HAP-1 (cell line): Measurements from ENCODE around the gene GGCX.
"Not testable (repeated sequence)": the region's sequence is repeated elsewhere in the genome, so short reads cannot be mapped to it uniquely, and the experiment has no call there.

Experiments
- DNase-seq, 2 experiments: peaks; one replicate each; pipeline ENCODE4 v3.0.0-alpha.2; 2016 to 2020; ENCODE audit warnings: low spot score in 2 of 2
- H3K27me3 ChIP-seq: fragments of 250-450 bp; sonication (Bioruptor Pico); 2 replicates; pipeline ENCODE4 v1.5.1; 2020; ENCODE audit warnings: low read depth, mild to moderate bottlenecking, moderate library complexity
- H3K36me3 ChIP-seq: fragments of 250-450 bp; sonication (Bioruptor Pico); replicated peaks from 2 replicates; pipeline ENCODE4 v1.5.1; 2020; ENCODE audit warnings: mild to moderate bottlenecking
- H3K4me1 ChIP-seq: fragments of 250-450 bp; sonication (Bioruptor Pico); 2 replicates; pipeline ENCODE4 v1.5.1; 2020; ENCODE audit warnings: mild to moderate bottlenecking
- H3K4me3 ChIP-seq: fragments of 250-450 bp; sonication (Bioruptor Pico); 2 replicates; pipeline ENCODE4 v1.5.1; 2020; ENCODE audit warnings: mild to moderate bottlenecking, moderate library complexity
- H3K9me3 ChIP-seq: fragments of 250-450 bp; sonication (Bioruptor Pico); 2 replicates; pipeline ENCODE4 v1.5.1; 2020; ENCODE audit warnings: mild to moderate bottlenecking, moderate library complexity
- in situ Hi-C: fragments of 300-500 bp; cut with MboI; formaldehyde crosslinking; loops from 3 replicates; pipeline ENCODE4 v1.14.3; 2020; ENCODE audit warnings: low sequenced_read_pairs, inconsistent platforms, mixed read lengths

GGCX gene

DNA sequence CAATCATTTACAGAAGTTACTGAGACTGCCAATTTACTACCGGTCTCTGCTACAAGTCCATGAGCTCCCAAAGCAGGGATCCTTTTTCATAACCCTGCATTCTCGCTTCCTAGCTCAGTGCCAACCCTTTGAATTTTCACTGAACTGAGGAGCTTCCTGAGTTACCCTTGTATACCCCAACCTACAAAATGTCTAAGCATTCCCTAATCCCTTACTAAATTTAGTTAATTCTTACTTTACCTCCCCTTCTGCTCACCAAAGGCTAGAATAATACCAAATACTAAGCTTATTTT, 12.7 kb downstream of the GGCX start:
- no peaks in the 10 kb centered on the region for H3K9me3 ChIP-seq
- H3K4me1 ChIP-seq, result no peaks in the 10 kb centered on the region
- H3K4me3 ChIP-seq, result no peak overlapping the region
- DNase-seq, result no peak
- in situ Hi-C loops, result no loop called here
- no peaks in the 10 kb centered on the region for H3K27me3 ChIP-seq
- peaks cover 78% of the 10 kb centered on the region for H3K36me3 ChIP-seq

DNA sequence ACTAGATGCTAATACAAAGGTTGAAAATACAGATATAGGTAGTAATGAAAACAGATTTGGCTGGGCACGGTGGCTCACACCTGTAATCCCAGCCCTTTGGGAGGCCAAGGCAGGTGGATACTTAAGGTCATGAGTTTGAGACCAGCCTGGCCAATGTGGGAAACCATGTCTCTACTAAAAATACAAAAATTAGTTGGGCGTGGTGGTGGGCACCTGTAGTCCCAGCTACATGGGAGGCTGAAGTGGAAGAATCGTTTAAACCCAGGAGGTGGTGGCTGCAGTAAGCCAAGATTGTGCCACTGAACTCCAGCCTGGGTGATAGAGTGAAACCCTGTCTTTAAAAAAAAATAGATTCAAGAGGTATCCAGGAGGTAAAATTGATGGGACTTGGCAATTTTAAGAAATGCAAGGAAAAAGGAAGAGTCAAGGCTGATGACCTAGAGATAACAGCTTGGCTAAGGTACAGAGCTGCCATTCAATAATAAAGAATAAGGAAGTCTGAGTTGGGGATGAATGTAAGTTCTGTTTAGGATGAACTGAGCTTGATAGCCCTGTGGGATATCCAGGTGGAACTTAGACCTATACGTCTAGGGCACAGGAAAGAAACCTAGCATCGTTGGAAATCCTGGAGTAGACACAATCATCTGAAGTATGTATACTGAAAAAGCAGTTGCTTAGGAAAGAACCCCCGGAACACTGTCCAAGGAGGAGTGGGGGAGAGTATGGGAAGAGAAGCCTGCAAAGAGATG, 13.3 kb downstream of the GGCX start:
- no peak overlapping the region for H3K4me3 ChIP-seq
- H3K9me3 ChIP-seq, result no peaks in the 10 kb centered on the region
- in situ Hi-C loops, result no loop called here
- DNase-seq, result no peak
- no peaks in the 10 kb centered on the region for H3K27me3 ChIP-seq
- peaks cover 81% of the 10 kb centered on the region for H3K36me3 ChIP-seq
- peaks cover under 1% of the 10 kb centered on the region for H3K4me1 ChIP-seq

DNA sequence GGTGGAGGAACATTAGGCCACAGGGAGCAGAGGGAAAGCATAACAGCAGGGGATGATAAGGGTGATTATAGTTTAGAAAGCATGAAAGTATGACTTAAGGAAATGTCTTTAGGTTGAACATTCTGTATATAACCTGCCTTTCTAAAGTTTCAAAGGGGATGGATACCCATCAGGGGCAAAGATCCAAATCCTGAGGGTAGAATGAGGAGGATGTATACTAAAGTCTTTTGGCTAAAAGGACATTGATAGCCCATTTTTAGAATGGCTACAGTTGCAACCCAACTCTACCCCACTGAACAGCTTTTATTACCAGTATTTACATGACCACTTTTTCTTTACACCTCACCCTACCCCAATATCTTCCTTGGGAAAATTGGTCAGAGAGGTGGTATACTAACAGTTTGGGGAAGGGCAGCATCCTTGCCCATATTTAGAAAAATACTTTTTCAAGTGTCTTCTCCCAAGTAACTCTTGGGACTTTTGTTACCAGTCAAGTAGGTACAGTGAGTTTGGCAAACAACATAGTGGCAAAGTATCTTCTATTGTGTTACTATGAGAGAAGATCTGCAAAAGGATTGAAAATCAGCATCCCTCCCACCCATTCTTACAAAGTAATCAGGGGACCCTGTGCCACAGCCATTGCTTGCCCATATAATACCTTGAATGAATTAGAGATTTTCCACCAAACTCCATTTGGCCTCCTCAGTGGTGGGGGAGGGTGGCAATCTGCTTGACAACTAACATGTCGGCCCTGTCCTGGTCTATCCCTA, 14.0 kb downstream of the GGCX start:
- H3K27me3 ChIP-seq, result no peaks in the 10 kb centered on the region
- H3K9me3 ChIP-seq, result no peaks in the 10 kb centered on the region
- peaks cover 5% of the 10 kb centered on the region for H3K4me1 ChIP-seq
- H3K4me3 ChIP-seq, result no peak overlapping the region
- DNase-seq, result no peak
- peaks cover 82% of the 10 kb centered on the region for H3K36me3 ChIP-seq
- in situ Hi-C loops, result no loop called here

DNA sequence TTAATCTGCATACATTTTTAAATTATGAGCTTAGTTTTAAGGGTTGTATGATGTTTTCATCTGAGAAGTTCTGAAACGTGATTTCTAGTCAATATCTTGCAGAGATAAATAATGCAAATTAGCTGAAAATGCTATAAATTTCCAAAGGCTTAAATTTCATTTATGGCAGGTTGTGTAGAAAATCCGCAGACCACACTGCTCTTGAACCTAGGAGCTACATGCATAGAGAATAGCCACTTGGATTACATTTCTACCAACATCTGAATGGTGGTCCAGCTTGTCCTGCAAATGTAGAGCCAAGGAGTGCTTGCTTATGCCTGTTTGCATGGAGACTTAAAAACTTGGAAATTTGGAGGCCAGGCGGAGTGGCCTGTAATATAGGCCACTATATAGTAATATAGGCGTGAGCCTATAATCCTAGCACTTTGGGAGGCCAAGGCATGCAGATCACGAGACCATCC, 15.5 kb downstream of the GGCX start:
- peaks cover 82% of the 10 kb centered on the region for H3K36me3 ChIP-seq
- in situ Hi-C loops, result no loop called here
- DNase-seq, result no peak
- peaks cover 20% of the 10 kb centered on the region for H3K4me1 ChIP-seq
- no peak overlapping the region for H3K4me3 ChIP-seq
- H3K9me3 ChIP-seq, result no peaks in the 10 kb centered on the region
- no peaks in the 10 kb centered on the region for H3K27me3 ChIP-seq

DNA sequence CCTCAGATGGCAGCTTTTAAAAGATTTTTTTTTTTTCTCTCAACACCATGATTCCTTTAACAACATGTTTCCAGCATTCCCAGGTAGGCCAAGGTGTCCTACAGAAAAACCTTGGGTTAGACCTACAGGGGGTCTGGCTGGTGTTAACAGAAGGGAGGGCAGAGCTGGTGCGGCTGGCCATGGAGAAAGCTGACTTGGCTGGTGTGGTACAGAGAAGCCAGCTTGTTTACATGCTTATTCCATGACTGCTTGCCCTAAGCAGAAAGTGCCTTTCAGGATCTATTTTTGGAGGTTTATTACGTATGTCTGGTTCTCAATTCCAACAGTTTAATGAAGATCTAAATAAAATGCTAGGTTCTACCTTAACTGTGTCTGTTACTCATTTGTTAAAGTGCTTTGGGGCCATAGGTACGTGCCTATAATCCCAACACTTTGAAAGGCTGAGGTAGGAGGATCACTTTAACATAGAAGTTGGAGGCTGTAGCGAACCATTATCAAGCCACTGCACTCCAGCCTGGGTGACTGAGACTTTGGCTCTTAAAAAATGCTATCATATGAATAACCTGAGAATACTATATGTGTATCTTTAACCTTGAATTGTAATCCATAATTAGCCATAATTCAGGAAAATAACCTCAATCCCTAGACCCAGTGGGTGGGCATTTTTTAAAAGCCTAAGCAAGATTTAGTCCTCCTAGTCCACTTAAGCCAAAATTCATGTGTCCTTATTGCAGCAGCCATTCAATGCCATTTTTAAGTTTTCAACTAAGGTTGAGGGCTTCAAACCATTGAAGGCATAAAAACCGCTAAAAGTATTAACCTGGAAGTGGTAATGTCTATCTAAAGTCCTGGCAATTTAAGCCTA, 16.1 kb downstream of the GGCX start:
- in situ Hi-C loops, H3K27me3 ChIP-seq, H3K9me3 ChIP-seq, H3K4me3 ChIP-seq, DNase-seq: not testable (repeated sequence)
- H3K4me1 ChIP-seq, result peaks cover 22% of the 10 kb centered on the region
- H3K36me3 ChIP-seq, result peaks cover 82% of the 10 kb centered on the region

DNA sequence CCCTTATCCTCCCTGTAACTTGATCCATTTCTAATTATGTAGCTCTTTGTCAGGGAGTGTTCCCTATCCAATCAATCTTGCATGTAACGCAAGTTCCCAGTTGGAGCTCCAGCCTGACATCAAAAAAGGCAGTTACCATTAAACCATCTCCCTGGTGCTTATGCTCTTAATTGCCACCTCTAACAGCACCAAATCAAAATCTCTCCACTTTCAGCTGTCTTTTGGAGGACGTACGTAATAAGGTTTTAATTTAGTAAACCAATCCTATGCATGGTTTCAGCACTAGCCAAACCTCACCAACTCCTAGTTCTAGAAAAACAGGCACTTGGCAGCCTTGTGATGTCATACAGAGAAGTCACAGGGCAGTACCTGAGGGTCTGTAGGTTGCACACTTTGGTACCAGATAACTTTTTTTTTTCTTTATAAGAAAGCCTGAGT, 17.0 kb downstream of the GGCX start:
- H3K27me3 ChIP-seq, H3K4me3 ChIP-seq, in situ Hi-C loops, H3K9me3 ChIP-seq, DNase-seq: not testable (repeated sequence)
- H3K36me3 ChIP-seq, result peaks cover 85% of the 10 kb centered on the region
- H3K4me1 ChIP-seq, result peaks cover 22% of the 10 kb centered on the region

DNA sequence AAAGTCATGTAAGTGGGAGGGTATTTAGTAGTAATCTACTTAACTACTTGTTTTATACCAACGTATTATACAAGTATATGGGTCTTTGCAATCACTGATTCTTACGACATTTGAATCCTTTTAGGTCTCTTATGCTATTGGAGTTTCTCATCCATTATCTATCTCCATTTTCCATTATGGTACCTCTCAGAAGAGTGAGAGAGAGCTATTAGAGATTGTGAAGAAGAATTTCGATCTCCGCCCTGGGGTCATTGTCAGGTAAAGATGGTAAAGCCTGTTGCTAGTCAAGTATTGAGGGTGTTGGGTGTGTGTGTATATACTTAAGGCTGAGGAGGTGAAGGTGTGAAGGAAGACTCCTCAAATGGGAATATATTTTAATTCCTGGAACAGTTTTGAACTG, 18.5 kb downstream of the GGCX start:
- peaks cover 22% of the 10 kb centered on the region for H3K4me1 ChIP-seq
- no peak for DNase-seq
- no peaks in the 10 kb centered on the region for H3K27me3 ChIP-seq
- H3K36me3 ChIP-seq, result peaks cover 81% of the 10 kb centered on the region
- H3K9me3 ChIP-seq, result no peaks in the 10 kb centered on the region
- in situ Hi-C loops, result no loop called here
- H3K4me3 ChIP-seq, result no peak overlapping the region

DNA sequence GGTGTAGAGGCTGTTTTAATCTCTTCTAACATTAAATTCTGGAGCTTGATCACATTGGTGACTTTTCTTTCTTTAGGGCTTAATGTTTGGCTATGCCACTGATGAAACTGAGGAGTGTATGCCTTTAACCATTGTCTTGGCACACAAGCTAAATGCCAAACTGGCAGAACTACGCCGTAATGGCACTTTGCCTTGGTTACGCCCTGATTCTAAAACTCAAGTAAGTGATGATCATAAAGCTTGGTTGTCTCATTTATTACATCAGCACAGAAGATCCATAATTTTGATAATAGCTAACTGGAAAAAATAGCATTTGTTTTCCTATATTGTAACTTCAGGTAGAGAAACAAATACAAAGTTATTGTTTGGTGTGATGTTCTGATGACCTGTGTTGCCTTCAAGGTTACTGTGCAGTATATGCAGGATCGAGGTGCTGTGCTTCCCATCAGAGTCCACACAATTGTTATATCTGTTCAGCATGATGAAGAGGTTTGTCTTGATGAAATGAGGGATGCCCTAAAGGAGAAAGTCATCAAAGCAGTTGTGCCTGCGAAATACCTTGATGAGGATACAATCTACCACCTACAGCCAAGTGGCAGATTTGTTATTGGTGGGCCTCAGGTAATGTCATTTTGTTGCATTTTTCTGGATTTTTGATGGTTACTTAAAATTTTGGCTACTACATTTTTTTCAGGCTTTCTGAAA, 19.4 kb downstream of the GGCX start:
- in situ Hi-C loops, result no loop called here
- peaks cover 79% of the 10 kb centered on the region for H3K36me3 ChIP-seq
- H3K4me1 ChIP-seq, result peaks cover 29% of the 10 kb centered on the region
- H3K4me3 ChIP-seq, result no peak overlapping the region
- H3K9me3 ChIP-seq, result no peaks in the 10 kb centered on the region
- no peaks in the 10 kb centered on the region for H3K27me3 ChIP-seq
- DNase-seq, result no peak

DNA sequence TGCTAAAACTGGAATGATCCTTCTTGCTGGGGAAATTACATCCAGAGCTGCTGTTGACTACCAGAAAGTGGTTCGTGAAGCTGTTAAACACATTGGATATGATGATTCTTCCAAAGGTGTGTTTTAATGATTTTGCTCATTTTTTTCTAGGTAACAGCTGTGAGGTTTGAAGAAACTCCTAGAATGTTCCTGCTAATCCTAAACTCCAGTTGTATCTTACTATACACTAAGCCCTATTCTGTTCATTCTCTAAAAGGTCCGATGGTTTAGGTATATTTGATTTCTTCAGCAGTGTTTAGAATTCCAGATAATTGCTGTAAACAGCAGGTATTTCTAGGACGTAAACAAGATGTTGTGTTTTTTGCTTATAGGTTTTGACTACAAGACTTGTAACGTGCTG, 20.0 kb downstream of the GGCX start:
- DNase-seq, result no peak
- in situ Hi-C loops, result no loop called here
- H3K27me3 ChIP-seq, result no peaks in the 10 kb centered on the region
- peaks cover 31% of the 10 kb centered on the region for H3K4me1 ChIP-seq
- peaks cover 72% of the 10 kb centered on the region for H3K36me3 ChIP-seq
- no peaks in the 10 kb centered on the region for H3K9me3 ChIP-seq
- H3K4me3 ChIP-seq, result peak overlapping the region; percentile 97

DNA sequence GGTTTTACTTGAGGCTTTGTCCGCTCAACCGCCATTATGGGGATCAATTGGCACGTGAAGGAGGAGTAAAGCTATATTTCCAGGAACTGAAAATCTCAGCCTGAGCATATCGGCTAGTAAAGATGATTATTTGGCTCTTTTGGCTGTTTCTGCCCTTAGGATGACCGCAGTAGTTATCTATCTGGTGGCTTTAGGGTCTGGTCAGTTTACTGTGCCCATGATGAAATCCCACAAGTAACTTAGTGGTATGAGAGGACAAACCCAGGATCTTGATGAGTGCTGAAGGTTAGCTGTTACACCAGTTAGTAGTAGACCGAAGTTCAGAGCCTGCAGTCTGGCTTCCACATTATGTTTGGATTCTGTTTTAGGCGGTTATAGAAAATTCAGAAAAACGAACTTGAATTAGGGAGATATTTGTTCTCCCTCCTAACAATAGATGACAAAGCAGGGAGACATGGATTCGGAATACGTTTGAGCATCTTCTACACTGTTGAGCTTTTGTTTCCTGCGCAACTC, 21.1 kb downstream of the GGCX start:
- Histone ChIP-seq H3K4me1 (peaks cover 31% of the 10 kb centered on the region), H3K9me3 (no peaks in the 10 kb centered on the region), H3K27me3 (no peaks in the 10 kb centered on the region), H3K4me3 (peak overlapping the region; percentile 97), H3K36me3 (peaks cover 62% of the 10 kb centered on the region)
- in situ Hi-C loops, result no loop called here
- DNase-seq, result no peak

DNA sequence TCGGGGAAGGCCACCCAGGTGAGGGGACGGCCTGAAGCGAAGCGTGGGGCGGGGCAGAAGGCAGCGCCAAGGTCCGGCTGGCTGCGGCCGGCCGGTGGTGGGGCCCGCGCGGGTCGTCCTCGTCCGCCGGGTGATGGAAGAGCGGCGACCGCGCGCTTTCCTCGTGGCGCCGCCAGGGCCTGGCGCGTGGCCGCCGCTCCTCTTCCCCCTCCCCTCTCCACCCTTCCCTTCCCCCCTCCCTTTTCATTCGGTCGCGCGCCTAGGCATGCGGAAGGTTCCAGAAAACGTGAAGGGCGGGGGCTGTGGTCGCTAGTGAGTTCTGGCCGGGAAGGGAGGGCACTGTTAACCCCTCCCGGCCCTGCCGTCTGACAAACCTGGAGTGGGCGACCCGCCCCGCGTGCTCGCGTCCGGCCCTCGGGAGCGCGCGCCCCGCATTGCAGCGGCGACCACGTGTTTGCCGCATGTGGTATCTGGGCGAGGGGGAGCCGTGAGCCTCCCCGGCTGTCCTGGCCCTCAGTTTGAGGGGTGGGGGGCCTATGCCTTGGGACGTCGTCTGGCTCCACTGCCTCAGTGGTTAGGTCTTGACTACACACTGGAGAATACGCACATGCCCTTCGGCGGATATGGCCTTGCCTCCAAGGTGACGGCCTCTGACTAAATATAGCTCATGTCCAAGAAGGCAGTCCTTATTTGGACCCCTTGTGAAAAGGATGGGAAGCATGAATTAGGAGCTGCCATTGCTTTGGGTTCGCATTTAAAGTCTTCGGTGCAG, 21.7 kb downstream of the GGCX start:
- H3K36me3 ChIP-seq, result peaks cover 55% of the 10 kb centered on the region
- peaks cover 31% of the 10 kb centered on the region for H3K4me1 ChIP-seq
- DNase-seq, result peak in 1 of 2 experiments; percentile 74

DNA sequence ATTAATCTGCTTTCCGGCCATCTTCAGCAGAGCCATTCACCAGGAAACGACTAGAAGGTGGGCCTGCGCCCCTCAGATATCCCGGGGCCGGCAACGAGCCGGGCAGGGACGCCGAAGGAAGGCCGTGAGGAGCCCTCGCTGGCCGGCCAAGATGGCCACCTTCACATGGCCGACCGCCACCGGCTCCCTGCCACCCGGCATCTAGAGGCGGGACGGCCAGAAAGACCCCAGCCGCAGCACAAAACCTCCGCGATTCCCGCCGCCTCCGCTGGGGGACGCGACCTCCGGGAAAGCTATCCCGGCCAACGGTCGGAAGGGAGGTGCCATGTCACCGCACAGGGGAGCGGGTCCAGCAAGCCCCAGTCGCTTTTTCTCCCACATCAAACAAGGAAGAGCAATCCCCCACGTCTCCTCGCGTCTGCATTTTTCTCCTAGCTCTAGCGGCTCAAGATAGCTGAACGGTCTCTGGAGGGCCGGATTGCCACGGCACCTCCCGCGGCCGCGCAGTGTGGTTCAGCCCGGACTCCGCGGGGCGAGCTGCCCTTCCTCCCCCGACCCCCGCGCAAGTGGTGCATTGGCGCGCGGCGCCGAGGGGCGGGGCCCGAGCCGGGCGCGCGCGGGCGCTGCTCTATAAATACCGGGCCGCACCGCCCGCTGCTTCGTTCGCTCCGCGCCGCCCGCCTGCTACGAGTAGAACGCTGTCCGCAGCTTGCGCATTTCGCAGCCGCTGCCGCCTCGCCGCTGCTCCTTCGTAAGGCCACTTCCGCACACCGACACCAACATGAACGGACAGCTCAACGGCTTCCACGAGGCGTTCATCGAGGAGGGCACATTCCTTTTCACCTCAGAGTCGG, 22.6 kb downstream of the GGCX start, which contains the start of gene MAT2A:
MAT2A (plus strand) TSS at position 662 of the 854 bp plus-strand sequence; CDS start at position 782, 120 bp downstream.
- H3K27me3 ChIP-seq, result no peaks in the 10 kb centered on the region
- no peaks in the 10 kb centered on the region for H3K9me3 ChIP-seq
- in situ Hi-C loops, result no loop called here
- peak; percentile 87 to 98 for DNase-seq
- H3K4me3 ChIP-seq, result peak within 1 kb of the TSS; percentile 97
- peaks cover 31% of the 10 kb centered on the region for H3K4me1 ChIP-seq
- H3K36me3 ChIP-seq, result peaks cover 47% of the 10 kb centered on the region

More for the DNA sequence above, 21.7 kb downstream of the GGCX start:
- in situ Hi-C loops, result no loop called here
- H3K27me3 ChIP-seq, result no peaks in the 10 kb centered on the region
- peak overlapping the region; percentile 97 for H3K4me3 ChIP-seq
- H3K9me3 ChIP-seq, result no peaks in the 10 kb centered on the region
